CD4-positive, alpha-beta T cell (primary cell): ENCODE measurements around the gene ITIH6. TPM values are rescaled to one million over a fixed set of nuclear protein-coding genes. Genes with fewer than 3 reads are reported as not detected.
"Not testable (repeated sequence)": the region's sequence is repeated elsewhere in the genome, so short reads cannot be mapped to it uniquely, and the experiment has no call there.

Experiments used
- ATAC-seq: fragments of 200-7000 bp; cut with Tn5 transposase; one replicate; pipeline ENCODE4 v1.10.0; 2022; ENCODE audit warnings: mild to moderate bottlenecking; ENCODE audit not compliant: poor library complexity
- CTCF ChIA-PET: fragments of 350-600 bp; sonication (Branson Sonifier 250); formaldehyde crosslinking; loops from one replicate; lab custom pipeline; 2021; ENCODE audit warnings: antibody characterized with exemption, inconsistent platforms; lab: Charles Lee
- POLR2A ChIA-PET: fragments of 350-600 bp; sonication (Branson Sonifier 250); formaldehyde crosslinking; loops from one replicate; lab custom pipeline; 2021; ENCODE audit warnings: antibody characterized with exemption, inconsistent platforms; lab: Charles Lee
- DNase-seq, 14 experiments: peaks; one replicate each; pipeline ENCODE4 v3.0.0-alpha.2; 2013 to 2020; ENCODE audit warnings: mixed read lengths in 2 of 14
- H3K27ac ChIP-seq, 2 donors: one replicate each; pipeline versions ENCODE4 v1.5.1 to v1.7.0; 2013; ENCODE audit warnings: low read length in 2 of 2, low read depth in 1 of 2, mild to moderate bottlenecking in 1 of 2
- H3K27me3 ChIP-seq, 2 experiments: 1 replicate in 1 of 2; 2 replicates in 1 of 2; pipeline versions ENCODE4 v1.6.1 to v1.7.0; 2013; ENCODE audit warnings: low read length in 2 of 2, control low read depth in 1 of 2, mild to moderate bottlenecking in 1 of 2, moderate library complexity in 1 of 2; ENCODE audit not compliant: insufficient read depth in 2 of 2, control insufficient read depth in 1 of 2
- H3K36me3 ChIP-seq: one replicate; pipeline ENCODE4 v1.6.1; 2013; ENCODE audit warnings: low read length, control low read depth; ENCODE audit not compliant: insufficient read depth
- H3K4me1 ChIP-seq: one replicate; pipeline ENCODE4 v1.6.1; 2013; ENCODE audit warnings: low read length, control low read depth; ENCODE audit not compliant: insufficient read depth
- H3K4me3 ChIP-seq: one replicate; pipeline ENCODE4 v1.5.1; 2013; ENCODE audit warnings: mild to moderate bottlenecking, low read length, moderate library complexity
- H3K9me3 ChIP-seq, 2 experiments: 1 replicate in 1 of 2; 2 replicates in 1 of 2; pipeline versions ENCODE4 v1.6.1 to v1.7.0; 2013; ENCODE audit warnings: low read length in 2 of 2, mild to moderate bottlenecking in 2 of 2, control low read depth in 1 of 2, moderate library complexity in 1 of 2; ENCODE audit not compliant: control insufficient read depth in 1 of 2, insufficient read depth in 1 of 2
- H3K27ac Mint-ChIP-seq: one replicate; pipeline ENCODE4 v1.8.0; 2020; ENCODE audit warnings: mixed read lengths
- H3K27me3 Mint-ChIP-seq: one replicate; pipeline ENCODE4 v1.8.0; 2021; ENCODE audit warnings: mixed read lengths
- H3K36me3 Mint-ChIP-seq: one replicate; pipeline ENCODE4 v1.8.0; 2021; ENCODE audit warnings: low read depth, mixed read lengths
- H3K4me1 Mint-ChIP-seq: one replicate; pipeline ENCODE4 v1.8.0; 2021; ENCODE audit warnings: low read depth, mixed read lengths
- H3K4me3 Mint-ChIP-seq: one replicate; pipeline ENCODE4 v1.8.0; 2020; ENCODE audit warnings: mild to moderate bottlenecking, mixed read lengths
- H3K9me3 Mint-ChIP-seq: one replicate; pipeline ENCODE4 v1.8.0; 2020; ENCODE audit warnings: mixed read lengths
- CTCF ChIP-seq: fragments of 200-600 bp; IDR thresholded peaks from one replicate; pipeline ENCODE4 v1.8.0; 2022; ENCODE audit warnings: antibody characterized with exemption, mild to moderate bottlenecking
- intact Hi-C, 2 experiments: fragments of 100-400 bp; cut with DNase I in 1 of 2; cut with micrococcal nuclease in 1 of 2; formaldehyde crosslinking; loops; one replicate each; pipeline versions ENCODE4 v1.15.1 to v1.9.0; 2023 to 2025; cut with DNase I, micrococcal nuclease
- total RNA-seq, 174 experiments: library from RNA in 2 of 174; stranded (reverse) in 2 of 174; gene quantifications; one replicate each; pipeline ENCODE4 v1.2.3 and lab custom pipeline; 2021 to 2026

ITIH6 gene
- total RNA-seq, 2 experiments from 2014 or later, result not detected

GRCh38 chrX:54794028-54794427, 4.0 kb downstream of the ITIH6 start:
- no peaks in the 10 kb centered on the region for H3K4me1 ChIP-seq
- H3K36me3 Mint-ChIP-seq, result no peaks in the 10 kb centered on the region
- no peak overlapping the region for H3K4me3 Mint-ChIP-seq
- H3K27ac Mint-ChIP-seq, result no peak overlapping the region
- no peaks in the 10 kb centered on the region for H3K36me3 ChIP-seq
- ChIA-PET CTCF (no interaction called here), POLR2A (no interaction called here)
- ATAC-seq (no peak), DNase-seq (no peak)
- no peak for TF ChIP-seq CTCF
- no peaks in the 10 kb centered on the region for H3K4me1 Mint-ChIP-seq
- H3K4me3 ChIP-seq, result no peak overlapping the region
- H3K27me3 ChIP-seq, result no peaks in the 10 kb centered on the region
- no peaks in the 10 kb centered on the region for H3K27me3 Mint-ChIP-seq
- H3K9me3 Mint-ChIP-seq, result no peaks in the 10 kb centered on the region
- intact Hi-C loops, result no loop called here
- H3K27ac ChIP-seq, result no peak overlapping the region
- no peaks in the 10 kb centered on the region for H3K9me3 ChIP-seq

GRCh38 chrX:54789405-54789804, 8.7 kb downstream of the ITIH6 start:
- H3K9me3 Mint-ChIP-seq, H3K4me3 Mint-ChIP-seq, H3K27ac Mint-ChIP-seq, ATAC-seq, H3K9me3 ChIP-seq, H3K4me3 ChIP-seq, H3K27me3 Mint-ChIP-seq, POLR2A ChIA-PET, H3K4me1 Mint-ChIP-seq, H3K36me3 Mint-ChIP-seq, H3K27me3 ChIP-seq, DNase-seq, CTCF ChIA-PET, H3K4me1 ChIP-seq, H3K36me3 ChIP-seq, H3K27ac ChIP-seq: not testable (repeated sequence)
- intact Hi-C loops, result loop anchor here in 1 of 2 experiments (5.0 to 10.0 kb wide), 3 partner anchors 147 to 542 kb away; no protein-coding TSS in a partner anchor

GRCh38 chrX:54788446-54788845, 9.6 kb downstream of the ITIH6 start:
- no peak for TF ChIP-seq CTCF
- Histone ChIP-seq H3K27me3 (no peaks in the 10 kb centered on the region), H3K4me3 (no peak overlapping the region), H3K9me3 (no peaks in the 10 kb centered on the region), H3K27ac (no peak overlapping the region), H3K4me1 (no peaks in the 10 kb centered on the region), H3K36me3 (no peaks in the 10 kb centered on the region)
- Mint-ChIP-seq H3K27ac (no peak overlapping the region), H3K9me3 (no peaks in the 10 kb centered on the region), H3K27me3 (no peaks in the 10 kb centered on the region), H3K36me3 (no peaks in the 10 kb centered on the region), H3K4me1 (no peaks in the 10 kb centered on the region), H3K4me3 (no peak overlapping the region)
- intact Hi-C loops, result loop anchor here in 1 of 2 experiments (5.0 to 10.0 kb wide), 3 partner anchors 146 to 541 kb away; no protein-coding TSS in a partner anchor
- CTCF ChIA-PET, result no interaction called here
- DNase-seq (no peak), ATAC-seq (no peak)
- POLR2A ChIA-PET, result no interaction called here

- Mint-ChIP-seq H3K4me1 (no peaks in the 10 kb centered on the region), H3K9me3 (no peaks in the 10 kb centered on the region), H3K36me3 (no peaks in the 10 kb centered on the region), H3K27ac (no peak overlapping the region), H3K27me3 (no peaks in the 10 kb centered on the region), H3K4me3 (no peak overlapping the region)
- H3K9me3 ChIP-seq, result no peaks in the 10 kb centered on the region
- ChIA-PET POLR2A (interaction anchor here (1.0 kb wide), 1 partner anchor 147 kb away, joined by 5 read pairs; no protein-coding TSS in a partner anchor), CTCF (interaction anchor here (1.0 kb wide), 1 partner anchor 23 kb away, joined by 3 read pairs; no protein-coding TSS in a partner anchor)
- intact Hi-C loops, result loop anchor here (2.0 to 10.0 kb wide), 4 partner anchors 145 to 540 kb away; no protein-coding TSS in a partner anchor
- no peaks in the 10 kb centered on the region for H3K4me1 ChIP-seq
- H3K27ac ChIP-seq, result no peak overlapping the region
- TF ChIP-seq CTCF, result peak; percentile 38
- ATAC-seq, result peak; percentile 76
- no peak overlapping the region for H3K4me3 ChIP-seq
- no peaks in the 10 kb centered on the region for H3K36me3 ChIP-seq
- no peaks in the 10 kb centered on the region for H3K27me3 ChIP-seq
- peak; percentile 8 to 54 (median 32) for DNase-seq
These were observed 11.1 kb downstream of the ITIH6 start for GRCh38 chrX:54786967-54787366.
